ENCODE measurements around the gene ADCY2.

DNA sequence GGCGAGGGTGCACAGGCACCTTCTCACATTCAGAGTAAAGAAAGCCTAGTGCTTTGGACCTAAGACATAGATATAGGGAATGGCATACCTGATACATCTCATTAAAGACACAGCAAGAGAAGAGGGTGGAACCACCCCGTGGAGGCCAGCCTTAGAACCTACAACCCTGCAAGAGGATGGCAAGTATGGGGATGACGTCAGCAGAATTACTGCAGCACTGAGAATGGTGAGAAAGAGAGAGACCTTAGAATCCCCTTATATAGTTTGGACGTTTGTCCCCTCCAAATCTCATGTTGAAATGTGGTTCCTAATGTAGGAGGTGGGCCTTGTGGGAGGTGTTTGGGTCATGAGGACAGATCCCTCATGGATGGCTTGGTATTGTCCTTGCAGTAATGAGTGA is 28.2 kb upstream of the ADCY2 start:
- TF ChIP-seq, protein P1, sequence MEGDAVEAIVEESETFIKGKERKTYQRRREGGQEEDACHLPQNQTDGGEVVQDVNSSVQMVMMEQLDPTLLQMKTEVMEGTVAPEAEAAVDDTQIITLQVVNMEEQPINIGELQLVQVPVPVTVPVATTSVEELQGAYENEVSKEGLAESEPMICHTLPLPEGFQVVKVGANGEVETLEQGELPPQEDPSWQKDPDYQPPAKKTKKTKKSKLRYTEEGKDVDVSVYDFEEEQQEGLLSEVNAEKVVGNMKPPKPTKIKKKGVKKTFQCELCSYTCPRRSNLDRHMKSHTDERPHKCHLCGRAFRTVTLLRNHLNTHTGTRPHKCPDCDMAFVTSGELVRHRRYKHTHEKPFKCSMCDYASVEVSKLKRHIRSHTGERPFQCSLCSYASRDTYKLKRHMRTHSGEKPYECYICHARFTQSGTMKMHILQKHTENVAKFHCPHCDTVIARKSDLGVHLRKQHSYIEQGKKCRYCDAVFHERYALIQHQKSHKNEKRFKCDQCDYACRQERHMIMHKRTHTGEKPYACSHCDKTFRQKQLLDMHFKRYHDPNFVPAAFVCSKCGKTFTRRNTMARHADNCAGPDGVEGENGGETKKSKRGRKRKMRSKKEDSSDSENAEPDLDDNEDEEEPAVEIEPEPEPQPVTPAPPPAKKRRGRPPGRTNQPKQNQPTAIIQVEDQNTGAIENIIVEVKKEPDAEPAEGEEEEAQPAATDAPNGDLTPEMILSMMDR (IDR thresholded peaks at IDR 0.05): no peak
- TF ChIP-seq POLR2A (IDR thresholded peaks at IDR 0.05; ENCODE audit: low read depth) (no peak), POLR2AphosphoS5 (IDR thresholded peaks at IDR 0.05) (no peak), EP300 (IDR thresholded peaks at IDR 0.05) (no peak)
